ENCODE data around the gene PANK3.
"Not testable (repeated sequence)": the region's sequence is repeated elsewhere in the genome, so short reads cannot be mapped to it uniquely, and the experiment has no call there.

PANK3 gene

DNA sequence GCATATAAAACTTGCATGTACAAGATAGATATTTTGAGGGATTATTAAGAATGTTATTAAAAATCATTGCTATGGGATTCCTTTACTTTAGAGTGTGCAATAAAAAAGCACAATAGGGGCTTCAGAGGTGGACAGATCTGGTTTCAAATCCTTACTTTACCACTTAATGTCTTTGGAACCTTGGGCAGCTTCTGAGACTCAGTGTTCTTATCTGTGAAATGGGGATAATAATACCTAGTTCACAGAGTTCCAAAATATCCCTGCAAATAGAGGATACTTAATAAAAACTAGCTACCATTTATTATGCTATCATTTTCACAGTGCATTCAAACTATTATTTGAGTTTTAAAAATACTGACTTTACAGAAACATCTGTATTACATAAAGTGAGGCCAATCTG, 23.3 kb upstream of the PANK3 start:
- H3K4me3 ChIP-seq (ENCODE audit: low read depth, low read length), result no peak overlapping the region
- TF ChIP-seq, protein P1, sequence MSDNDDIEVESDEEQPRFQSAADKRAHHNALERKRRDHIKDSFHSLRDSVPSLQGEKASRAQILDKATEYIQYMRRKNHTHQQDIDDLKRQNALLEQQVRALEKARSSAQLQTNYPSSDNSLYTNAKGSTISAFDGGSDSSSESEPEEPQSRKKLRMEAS (IDR thresholded peaks at IDR 0.05; ENCODE audit: low read depth, low read length), result no peak
- TF ChIP-seq MYC (IDR thresholded peaks at IDR 0.05; ENCODE audit: low read depth, low read length) (no peak), POLR2A (IDR thresholded peaks at IDR 0.05; ENCODE audit: extremely low read depth, insufficient read length) (no peak)
- TF ChIP-seq, protein P2, sequence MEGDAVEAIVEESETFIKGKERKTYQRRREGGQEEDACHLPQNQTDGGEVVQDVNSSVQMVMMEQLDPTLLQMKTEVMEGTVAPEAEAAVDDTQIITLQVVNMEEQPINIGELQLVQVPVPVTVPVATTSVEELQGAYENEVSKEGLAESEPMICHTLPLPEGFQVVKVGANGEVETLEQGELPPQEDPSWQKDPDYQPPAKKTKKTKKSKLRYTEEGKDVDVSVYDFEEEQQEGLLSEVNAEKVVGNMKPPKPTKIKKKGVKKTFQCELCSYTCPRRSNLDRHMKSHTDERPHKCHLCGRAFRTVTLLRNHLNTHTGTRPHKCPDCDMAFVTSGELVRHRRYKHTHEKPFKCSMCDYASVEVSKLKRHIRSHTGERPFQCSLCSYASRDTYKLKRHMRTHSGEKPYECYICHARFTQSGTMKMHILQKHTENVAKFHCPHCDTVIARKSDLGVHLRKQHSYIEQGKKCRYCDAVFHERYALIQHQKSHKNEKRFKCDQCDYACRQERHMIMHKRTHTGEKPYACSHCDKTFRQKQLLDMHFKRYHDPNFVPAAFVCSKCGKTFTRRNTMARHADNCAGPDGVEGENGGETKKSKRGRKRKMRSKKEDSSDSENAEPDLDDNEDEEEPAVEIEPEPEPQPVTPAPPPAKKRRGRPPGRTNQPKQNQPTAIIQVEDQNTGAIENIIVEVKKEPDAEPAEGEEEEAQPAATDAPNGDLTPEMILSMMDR (IDR thresholded peaks at IDR 0.05; ENCODE audit: low read depth, low read length), result no peak
- DNase-seq (ENCODE audit: low read depth), result no peak

DNA sequence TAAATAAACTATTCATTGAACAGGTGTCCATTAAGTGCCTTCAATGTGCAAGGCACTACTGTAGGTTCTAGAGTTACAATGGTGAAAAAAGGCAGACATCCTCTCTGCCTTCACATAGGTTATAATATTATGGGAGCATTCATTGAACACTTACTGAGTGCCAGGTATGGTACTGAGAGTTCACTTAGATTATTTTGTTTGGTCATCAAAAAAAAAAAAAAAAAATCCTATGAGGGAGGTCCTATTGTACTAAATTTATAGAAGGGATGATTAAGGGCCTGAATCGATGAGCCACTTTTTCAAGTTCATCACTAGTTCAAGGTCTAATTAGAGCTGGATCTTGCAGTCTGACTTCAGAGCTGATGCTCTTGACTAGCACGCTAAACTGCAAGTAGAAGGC, 22.8 kb upstream of the PANK3 start:
- DNase-seq (ENCODE audit: low read depth), result no peak
- TF ChIP-seq, protein P1 (IDR thresholded peaks at IDR 0.05; ENCODE audit: low read depth, low read length), result no peak
- H3K4me3 ChIP-seq (ENCODE audit: low read depth, low read length), result no peak overlapping the region

DNA sequence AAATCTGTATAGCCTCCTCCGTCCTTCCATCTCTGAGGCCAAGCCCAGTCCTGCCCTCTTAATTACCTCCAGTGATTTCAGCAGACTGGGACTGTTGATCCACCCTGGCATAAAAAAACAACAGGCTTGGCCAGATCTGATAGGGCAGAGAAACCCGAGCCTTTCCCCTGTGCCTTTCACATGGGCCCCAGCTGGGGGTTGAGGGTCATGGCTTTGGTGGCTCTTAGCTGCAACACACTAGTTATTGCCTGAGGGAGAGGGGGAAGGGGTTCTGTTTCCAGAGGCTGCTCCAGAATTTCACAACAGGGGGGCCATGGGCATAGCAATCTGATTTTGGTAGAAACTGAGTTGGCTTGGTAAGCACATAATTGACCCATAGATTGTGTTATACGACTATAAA, 21.2 kb upstream of the PANK3 start:
- H3K4me3 ChIP-seq (ENCODE audit: low read depth, low read length), result no peak overlapping the region
- no peak for TF ChIP-seq POLR2A (IDR thresholded peaks at IDR 0.05; ENCODE audit: extremely low read depth, insufficient read length)
- no peak for TF ChIP-seq MYC (IDR thresholded peaks at IDR 0.05; ENCODE audit: low read depth, low read length)
- TF ChIP-seq, protein P1 (IDR thresholded peaks at IDR 0.05; ENCODE audit: low read depth, low read length), result no peak
- TF ChIP-seq, protein P2 (IDR thresholded peaks at IDR 0.05; ENCODE audit: low read depth, low read length), result no peak
- DNase-seq (ENCODE audit: low read depth), result no peak

DNA sequence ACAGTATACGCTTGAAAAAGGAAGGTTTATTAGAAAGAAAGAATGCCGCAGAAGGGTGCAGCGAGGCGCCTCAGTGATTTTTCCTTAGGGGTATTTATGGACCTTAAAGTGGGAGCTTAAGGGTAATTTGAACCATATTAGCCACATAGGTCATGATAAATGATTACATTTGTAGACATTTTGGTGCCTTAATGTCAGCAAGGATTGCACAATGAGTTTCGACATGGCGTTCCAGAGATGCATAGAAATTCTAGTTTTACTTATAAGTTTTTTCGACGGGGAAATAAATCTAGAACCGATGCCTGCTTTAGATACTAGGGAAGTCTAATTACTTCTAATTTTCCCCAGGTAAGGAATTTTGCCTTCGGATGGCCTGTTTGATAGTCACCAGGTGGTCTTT, 20.7 kb upstream of the PANK3 start:
- H3K4me3 ChIP-seq (ENCODE audit: low read depth, low read length), result no peak overlapping the region
- no peak for DNase-seq (ENCODE audit: low read depth)
- no peak for TF ChIP-seq MYC (IDR thresholded peaks at IDR 0.05; ENCODE audit: low read depth, low read length)
- TF ChIP-seq, protein P1 (IDR thresholded peaks at IDR 0.05; ENCODE audit: low read depth, low read length), result no peak
- no peak for TF ChIP-seq POLR2A (IDR thresholded peaks at IDR 0.05; ENCODE audit: extremely low read depth, insufficient read length)
- TF ChIP-seq, protein P2 (IDR thresholded peaks at IDR 0.05; ENCODE audit: low read depth, low read length), result no peak

DNA sequence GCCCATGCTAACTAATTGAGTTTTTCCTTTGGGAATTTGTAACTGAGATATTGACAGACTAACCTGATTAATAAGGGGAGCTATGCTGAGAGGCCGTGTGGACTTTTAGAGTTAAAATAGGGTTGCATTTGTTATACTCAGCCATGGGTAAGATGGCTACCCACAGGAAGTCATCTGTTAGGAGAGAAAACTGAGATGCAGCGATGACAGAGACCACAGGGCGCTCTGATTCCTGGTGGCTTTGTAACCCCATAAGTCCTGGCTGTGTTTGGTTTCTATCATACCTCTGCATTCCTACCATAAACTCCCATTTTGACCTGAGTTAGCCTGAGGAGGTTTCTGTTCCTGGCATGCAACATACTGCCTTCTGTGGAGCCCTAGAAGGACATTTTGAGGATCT, 19.5 kb upstream of the PANK3 start:
- no peak for DNase-seq (ENCODE audit: low read depth)
- H3K4me3 ChIP-seq (ENCODE audit: low read depth, low read length), result no peak overlapping the region
- TF ChIP-seq POLR2A (IDR thresholded peaks at IDR 0.05; ENCODE audit: extremely low read depth, insufficient read length) (no peak), MYC (IDR thresholded peaks at IDR 0.05; ENCODE audit: low read depth, low read length) (no peak)
- TF ChIP-seq, protein P2 (IDR thresholded peaks at IDR 0.05; ENCODE audit: low read depth, low read length), result no peak
- TF ChIP-seq, protein P1 (IDR thresholded peaks at IDR 0.05; ENCODE audit: low read depth, low read length), result no peak

DNA sequence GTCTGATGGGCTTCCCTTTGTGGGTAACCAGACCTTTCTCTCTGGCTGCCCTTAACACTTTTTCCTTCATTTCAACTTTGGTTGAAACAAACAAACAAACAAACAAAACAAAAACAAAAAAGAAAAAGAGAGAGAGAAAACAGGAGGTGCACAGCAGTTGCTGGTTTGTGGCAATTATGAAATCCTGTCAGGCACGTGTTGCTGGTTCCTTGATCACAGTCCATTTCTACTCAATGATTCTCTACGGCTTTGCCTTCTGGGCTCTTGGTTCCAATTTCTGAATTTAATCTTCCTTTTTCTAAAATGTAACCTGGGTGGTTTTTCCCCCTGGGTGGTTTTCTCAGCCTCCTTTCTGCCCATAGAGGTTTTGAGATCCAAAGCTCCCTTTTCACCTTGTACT, 17.8 kb upstream of the PANK3 start:
- TF ChIP-seq MYC (IDR thresholded peaks at IDR 0.05; ENCODE audit: low read depth, low read length) (no peak), POLR2A (IDR thresholded peaks at IDR 0.05; ENCODE audit: extremely low read depth, insufficient read length) (no peak)
- TF ChIP-seq, protein P2 (IDR thresholded peaks at IDR 0.05; ENCODE audit: low read depth, low read length), result no peak
- TF ChIP-seq, protein P1 (IDR thresholded peaks at IDR 0.05; ENCODE audit: low read depth, low read length), result 0 out of 2 replicates have a peak, but pooled peaks have one; percentile 4

DNA sequence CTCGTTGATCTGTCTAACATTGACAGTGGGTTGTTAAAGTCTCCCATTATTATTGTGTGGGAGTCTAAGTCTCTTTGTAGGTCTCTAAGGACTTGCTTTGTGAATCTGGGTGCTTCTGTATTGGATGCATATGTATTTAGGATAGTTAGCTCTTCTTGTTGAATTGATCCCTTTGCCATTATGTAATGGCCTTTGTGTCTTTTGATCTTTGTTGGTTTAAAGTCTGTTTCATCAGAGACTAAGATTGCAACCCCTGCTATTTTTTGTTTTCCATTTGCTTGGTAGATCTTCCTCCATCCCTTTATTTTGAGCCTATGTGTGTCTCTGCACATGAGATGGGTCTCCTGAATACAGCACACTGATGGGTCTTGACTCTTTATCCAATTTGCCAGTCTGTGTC, 17.0 kb upstream of the PANK3 start:
- not testable (repeated sequence) for DNase-seq (ENCODE audit: low read depth); H3K4me3 ChIP-seq (ENCODE audit: low read depth, low read length)

More for the DNA sequence above, 17.8 kb upstream of the PANK3 start:
- H3K4me3 ChIP-seq (ENCODE audit: low read depth, low read length), result no peak overlapping the region
- no peak for DNase-seq (ENCODE audit: low read depth)

Measured in NB4 (cell line).